Esophagus muscularis mucosa (tissue), 3 donors: ENCODE results near the gene INO80E.

Experiments used
- POLR2A ChIP-seq: fragments of 450-650 bp; IDR thresholded peaks from one replicate; pipeline ENCODE4 v1.6.1; 2017; ENCODE audit warnings: antibody characterized with exemption, moderate library complexity, mild to moderate bottlenecking, low read depth
- POLR2AphosphoS5 ChIP-seq, 2 donors: sonication (generic); formaldehyde crosslinking; IDR thresholded peaks; one replicate each; pipeline ENCODE4 v1.6.1; 2017; ENCODE audit warnings: antibody characterized with exemption in 2 of 2
- TF ChIP-seq, protein P1 (sequence below), 3 experiments: fragments of 200-600 bp in 2 of 3; fragments of 450-650 bp in 1 of 3; sonication (generic) in 2 of 3; IDR thresholded peaks; one replicate each; pipeline ENCODE4 v1.5.1; 2017 to 2019; ENCODE audit warnings: antibody characterized with exemption in 3 of 3, mild to moderate bottlenecking in 2 of 3, moderate library complexity in 1 of 3

DNA sequence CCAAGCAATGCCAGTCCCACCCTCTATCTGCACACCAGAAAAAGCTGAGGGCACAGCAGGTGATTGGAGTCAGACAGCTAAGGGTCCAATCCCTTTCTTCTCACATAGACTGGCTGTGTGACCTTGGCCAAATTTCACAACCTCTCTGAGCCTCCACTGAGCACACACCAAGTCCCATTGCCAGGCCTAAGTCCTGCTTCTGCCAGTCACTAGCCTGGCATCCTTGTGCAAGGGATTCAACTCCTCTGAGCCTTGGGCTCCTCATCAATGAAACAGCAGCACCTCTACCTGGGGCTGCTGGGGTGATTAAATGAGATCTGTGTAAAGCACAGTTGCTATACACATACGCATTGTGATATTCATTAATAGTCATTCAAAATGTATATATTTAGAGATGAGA lies 50.5 kb downstream of the INO80E start:
- TF ChIP-seq, protein P1, sequence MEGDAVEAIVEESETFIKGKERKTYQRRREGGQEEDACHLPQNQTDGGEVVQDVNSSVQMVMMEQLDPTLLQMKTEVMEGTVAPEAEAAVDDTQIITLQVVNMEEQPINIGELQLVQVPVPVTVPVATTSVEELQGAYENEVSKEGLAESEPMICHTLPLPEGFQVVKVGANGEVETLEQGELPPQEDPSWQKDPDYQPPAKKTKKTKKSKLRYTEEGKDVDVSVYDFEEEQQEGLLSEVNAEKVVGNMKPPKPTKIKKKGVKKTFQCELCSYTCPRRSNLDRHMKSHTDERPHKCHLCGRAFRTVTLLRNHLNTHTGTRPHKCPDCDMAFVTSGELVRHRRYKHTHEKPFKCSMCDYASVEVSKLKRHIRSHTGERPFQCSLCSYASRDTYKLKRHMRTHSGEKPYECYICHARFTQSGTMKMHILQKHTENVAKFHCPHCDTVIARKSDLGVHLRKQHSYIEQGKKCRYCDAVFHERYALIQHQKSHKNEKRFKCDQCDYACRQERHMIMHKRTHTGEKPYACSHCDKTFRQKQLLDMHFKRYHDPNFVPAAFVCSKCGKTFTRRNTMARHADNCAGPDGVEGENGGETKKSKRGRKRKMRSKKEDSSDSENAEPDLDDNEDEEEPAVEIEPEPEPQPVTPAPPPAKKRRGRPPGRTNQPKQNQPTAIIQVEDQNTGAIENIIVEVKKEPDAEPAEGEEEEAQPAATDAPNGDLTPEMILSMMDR (IDR thresholded peaks at IDR 0.05): no peak
- TF ChIP-seq POLR2A (no peak), POLR2AphosphoS5 (IDR thresholded peaks at IDR 0.05) (no peak)
